Neural cell (in vitro differentiated cells): ENCODE results near the gene JOSD2.

Experiments used
- EP300 ChIP-seq: fragments of 450-650 bp; conservative IDR thresholded peaks from 2 replicates; pipeline ENCODE4 v1.6.1; 2014; ENCODE audit warnings: antibody characterized with exemption, mild to moderate bottlenecking, moderate library complexity; ENCODE audit not compliant: poor library complexity, severe bottlenecking
- POLR2AphosphoS5 ChIP-seq: IDR thresholded peaks from 2 replicates; pipeline ENCODE4 v1.6.1; 2012
- SMC3 ChIP-seq: fragments of 450-650 bp; conservative IDR thresholded peaks from 2 replicates; pipeline ENCODE4 v1.6.1; 2014; ENCODE audit warnings: antibody characterized with exemption, mild to moderate bottlenecking, moderate library complexity; ENCODE audit not compliant: poor library complexity
- TF ChIP-seq, protein P1 (sequence below): fragments of 450-650 bp; IDR thresholded peaks from 2 replicates; pipeline ENCODE4 v1.5.1; 2014; ENCODE audit warnings: antibody characterized with exemption, mild to moderate bottlenecking, moderate library complexity; ENCODE audit not compliant: poor library complexity, severe bottlenecking

DNA sequence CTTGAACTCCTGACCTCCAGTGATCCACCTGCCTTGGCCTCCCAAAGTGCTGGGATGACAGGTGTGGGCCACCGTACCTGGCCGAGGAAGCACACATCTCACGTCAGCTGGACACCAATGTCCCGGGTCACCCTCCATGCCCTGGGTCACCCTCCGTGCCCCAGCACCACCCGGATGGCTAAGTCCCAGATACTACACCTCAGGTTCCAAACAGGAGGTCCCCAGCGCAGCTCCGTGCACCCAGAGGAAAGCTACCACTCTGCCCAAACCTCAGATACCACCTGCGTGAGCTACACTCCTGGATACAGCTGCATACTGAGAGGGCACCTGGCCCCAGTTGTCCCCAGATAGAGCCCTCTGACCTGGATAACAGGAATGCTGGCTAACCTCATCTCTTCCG is 43.2 kb upstream of the JOSD2 start:
- TF ChIP-seq, protein P1, sequence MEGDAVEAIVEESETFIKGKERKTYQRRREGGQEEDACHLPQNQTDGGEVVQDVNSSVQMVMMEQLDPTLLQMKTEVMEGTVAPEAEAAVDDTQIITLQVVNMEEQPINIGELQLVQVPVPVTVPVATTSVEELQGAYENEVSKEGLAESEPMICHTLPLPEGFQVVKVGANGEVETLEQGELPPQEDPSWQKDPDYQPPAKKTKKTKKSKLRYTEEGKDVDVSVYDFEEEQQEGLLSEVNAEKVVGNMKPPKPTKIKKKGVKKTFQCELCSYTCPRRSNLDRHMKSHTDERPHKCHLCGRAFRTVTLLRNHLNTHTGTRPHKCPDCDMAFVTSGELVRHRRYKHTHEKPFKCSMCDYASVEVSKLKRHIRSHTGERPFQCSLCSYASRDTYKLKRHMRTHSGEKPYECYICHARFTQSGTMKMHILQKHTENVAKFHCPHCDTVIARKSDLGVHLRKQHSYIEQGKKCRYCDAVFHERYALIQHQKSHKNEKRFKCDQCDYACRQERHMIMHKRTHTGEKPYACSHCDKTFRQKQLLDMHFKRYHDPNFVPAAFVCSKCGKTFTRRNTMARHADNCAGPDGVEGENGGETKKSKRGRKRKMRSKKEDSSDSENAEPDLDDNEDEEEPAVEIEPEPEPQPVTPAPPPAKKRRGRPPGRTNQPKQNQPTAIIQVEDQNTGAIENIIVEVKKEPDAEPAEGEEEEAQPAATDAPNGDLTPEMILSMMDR: no peak
- TF ChIP-seq EP300 (no peak), SMC3 (no peak), POLR2AphosphoS5 (no peak)
